IMR-90 (cell line): ENCODE results near the gene AQP12B. TPM values are rescaled to one million over a fixed set of nuclear protein-coding genes. Genes with fewer than 3 reads are reported as not detected.

Source experiments
- ATAC-seq: fragments of 200-7000 bp; cut with Tn5 transposase; 2 replicates; pipeline ENCODE4 v1.9.1; 2020; ENCODE audit warnings: low read depth, mild to moderate bottlenecking, moderate library complexity
- BruUV-seq: library from RNA; stranded (reverse); fragments of 400-500 nt; replicated peaks from 2 replicates; lab custom pipeline; 2021; lab: Mats Ljungman, UMichigan
- CTCF ChIA-PET: fragments of 300-600 bp; formaldehyde crosslinking; extraction: SDS; loops from one replicate; lab custom pipeline; 2021; ENCODE audit warnings: antibody characterized with exemption; lab: Yijun Ruan, JAX
- POLR2A ChIA-PET: fragments of 300-600 bp; sonication (Branson Sonifier 250); formaldehyde crosslinking; loops from one replicate; lab custom pipeline; 2022; ENCODE audit warnings: antibody characterized with exemption; ENCODE audit not compliant: unreplicated experiment; lab: Charles Lee
- DNase-seq: peaks from one replicate; pipeline ENCODE4 v3.0.0; 2013
- H2AFZ ChIP-seq: replicated peaks from 2 replicates; pipeline ENCODE3; 2013; ENCODE audit warnings: low read length, mild to moderate bottlenecking; ENCODE audit not compliant: poor library complexity
- H2AK5ac ChIP-seq: 2 replicates; pipeline ENCODE4 v1.6.1; 2013; ENCODE audit warnings: low read depth, low read length, inconsistent platforms
- H2AK9ac ChIP-seq: replicated peaks from 2 replicates; pipeline ENCODE3; 2013; ENCODE audit warnings: mild to moderate bottlenecking, low read depth, low read length, moderate library complexity; ENCODE audit not compliant: poor library complexity
- H2BK120ac ChIP-seq: 2 replicates; pipeline ENCODE4 v1.6.1; 2013; ENCODE audit warnings: low read depth, low read length, inconsistent platforms
- H2BK15ac ChIP-seq: 3 replicates; pipeline ENCODE4 v1.6.1; 2013; ENCODE audit warnings: low read depth, low read length, inconsistent platforms
- H2BK20ac ChIP-seq: 2 replicates; pipeline ENCODE4 v1.6.1; 2013; ENCODE audit warnings: low read depth, mild to moderate bottlenecking, inconsistent platforms, low read length, moderate library complexity
- H2BK5ac ChIP-seq: 2 replicates; pipeline ENCODE4 v1.6.1; 2013; ENCODE audit warnings: mild to moderate bottlenecking, low read depth, low read length, inconsistent platforms; ENCODE audit not compliant: poor library complexity, severe bottlenecking
- H3K14ac ChIP-seq: replicated peaks from 2 replicates; pipeline ENCODE4 v1.6.1; 2013; ENCODE audit warnings: low read depth, low read length, inconsistent platforms
- H3K18ac ChIP-seq: 2 replicates; pipeline ENCODE4 v1.6.1; 2013; ENCODE audit warnings: low read depth, low read length, control low read depth
- H3K23ac ChIP-seq: 2 replicates; pipeline ENCODE4 v1.6.1; 2013; ENCODE audit warnings: low read depth, low read length, inconsistent platforms
- H3K27ac ChIP-seq: 2 replicates; pipeline ENCODE4 v1.5.1; 2013; ENCODE audit warnings: mild to moderate bottlenecking, control low read depth, low read length; ENCODE audit not compliant: insufficient read depth
- H3K27me3 ChIP-seq: 2 replicates; pipeline ENCODE4 v1.6.1; 2013; ENCODE audit warnings: low read length; ENCODE audit not compliant: control insufficient read depth, insufficient read depth
- H3K36me3 ChIP-seq: 2 replicates; pipeline ENCODE4 v1.6.1; 2013; ENCODE audit warnings: low read length, mixed read lengths; ENCODE audit not compliant: control insufficient read depth, insufficient read depth
- H3K4ac ChIP-seq: 2 replicates; pipeline ENCODE4 v1.6.1; 2013; ENCODE audit warnings: low read depth, low read length, inconsistent platforms
- H3K4me1 ChIP-seq: 2 replicates; pipeline ENCODE4 v1.6.1; 2013; ENCODE audit warnings: low read length, mixed read lengths; ENCODE audit not compliant: control insufficient read depth, insufficient read depth
- H3K4me2 ChIP-seq: 2 replicates; pipeline ENCODE4 v1.6.1; 2013; ENCODE audit warnings: low read depth, mild to moderate bottlenecking, control low read depth, low read length, moderate library complexity
- H3K4me3 ChIP-seq: 2 replicates; pipeline ENCODE4 v1.5.1; 2013; ENCODE audit warnings: low read depth, mild to moderate bottlenecking, control low read depth, low read length, moderate library complexity; ENCODE audit not compliant: insufficient read depth
- H3K56ac ChIP-seq: 2 replicates; pipeline ENCODE4 v1.6.1; 2013; ENCODE audit warnings: low read length, inconsistent platforms; ENCODE audit not compliant: insufficient read depth; ENCODE audit errors: extremely low read depth
- H3K79me1 ChIP-seq, 2 experiments: 2 replicates each; pipeline ENCODE4 v1.6.1; 2013; ENCODE audit warnings: low read length in 2 of 2, inconsistent platforms in 1 of 2, low read depth in 1 of 2
- H3K9ac ChIP-seq: 2 replicates; pipeline ENCODE4 v1.6.1; 2013; ENCODE audit warnings: low read depth, low read length, control low read depth
- H3K9me1 ChIP-seq: 2 replicates; pipeline ENCODE4 v1.6.1; 2013; ENCODE audit warnings: low read length, inconsistent platforms; ENCODE audit not compliant: insufficient read depth
- H3K9me3 ChIP-seq: 2 replicates; pipeline ENCODE4 v1.6.1; 2013; ENCODE audit warnings: low read length; ENCODE audit not compliant: control insufficient read depth, insufficient read depth
- H4K20me1 ChIP-seq: 2 replicates; pipeline ENCODE4 v1.6.1; 2013; ENCODE audit warnings: low read length, inconsistent platforms; ENCODE audit not compliant: insufficient read depth
- H4K5ac ChIP-seq: 2 replicates; pipeline ENCODE4 v1.6.1; 2013; ENCODE audit warnings: mild to moderate bottlenecking, low read depth, low read length, control low read depth
- H4K8ac ChIP-seq, 2 experiments: 2 replicates each; pipeline ENCODE4 v1.6.1; 2013; ENCODE audit warnings: low read depth in 2 of 2, low read length in 2 of 2, control low read depth in 1 of 2, inconsistent platforms in 1 of 2
- H4K91ac ChIP-seq: 2 replicates; pipeline ENCODE4 v1.6.1; 2013; ENCODE audit warnings: low read depth, low read length, inconsistent platforms; ENCODE audit not compliant: insufficient read depth
- CEBPB ChIP-seq: IDR thresholded peaks from 2 replicates; pipeline ENCODE4 v1.6.1; 2012; ENCODE audit warnings: low read depth, low read length, improper control_type of control experiment
- CHD1 ChIP-seq: IDR thresholded peaks from 2 replicates; pipeline ENCODE4 v1.6.1; 2012; ENCODE audit warnings: low read depth, low read length, improper control_type of control experiment
- MAFK ChIP-seq: IDR thresholded peaks from 2 replicates; pipeline ENCODE4 v1.6.1; 2012; ENCODE audit warnings: low read depth, low read length, improper control_type of control experiment
- MAZ ChIP-seq: IDR thresholded peaks from 2 replicates; pipeline ENCODE4 v1.6.1; 2012; ENCODE audit warnings: low read depth, mild to moderate bottlenecking, low read length, improper control_type of control experiment, moderate library complexity, borderline replicate concordance
- MXI1 ChIP-seq: IDR thresholded peaks from 2 replicates; pipeline ENCODE4 v1.6.1; 2012; ENCODE audit warnings: low read depth, mild to moderate bottlenecking, low read length, moderate library complexity, borderline replicate concordance
- RAD21 ChIP-seq: IDR thresholded peaks from 2 replicates; pipeline ENCODE4 v1.6.1; 2012; ENCODE audit warnings: low read length, improper control_type of control experiment
- WGBS, 2 experiments: methylation state at CpG; one replicate each; pipeline versions ENCODE4 v1.1.5 to v1.1.7; 2013; ENCODE audit warnings: missing lambda C conversion rate in 2 of 2; ENCODE audit not compliant: insufficient read length in 1 of 2; ENCODE audit errors: extremely low coverage in 2 of 2; 5-methylcytosine and 5-hydroxymethylcytosine counted together
- dilution Hi-C: fragments of 300-500 bp; cut with HindIII; formaldehyde crosslinking; loops from one replicate; pipeline ENCODE4 v1.14.3; 2018; ENCODE audit warnings: low sequenced_read_pairs; ENCODE audit not compliant: unreplicated experiment
- in situ Hi-C: fragments of 300-500 bp; cut with MboI; formaldehyde crosslinking; loops from 3 replicates; pipeline ENCODE4 v1.14.3; 2019; ENCODE audit warnings: low sequenced_read_pairs, inconsistent platforms, mixed read lengths
- intact Hi-C: fragments of 100-400 bp; cut with micrococcal nuclease; formaldehyde crosslinking; loops from 2 replicates; pipeline ENCODE4 v1.10.0; 2022
- polyA plus RNA-seq, 3 experiments: library from polyadenylated mRNA; depleted of rRNA; stranded (reverse); fragments of >200 nt; gene quantifications; 2 replicates each; pipeline ENCODE4 v1.2.3, GENCODE V29; 2012; ENCODE audit warnings: low replicate concordance in 1 of 3
- total RNA-seq: library from RNA; depleted of rRNA; stranded (reverse); fragments of >200 nt; gene quantifications from 2 replicates; pipeline ENCODE4 v1.2.3, GENCODE V29; 2012
- TF ChIP-seq, protein P1 (sequence below): fragments of 150-350 bp; IDR thresholded peaks from 2 replicates; pipeline ENCODE4 v1.6.1; 2016; ENCODE audit warnings: low read depth, mild to moderate bottlenecking, low read length, moderate library complexity, borderline replicate concordance
- TF ChIP-seq, protein P2 (sequence below): fragments of 150-350 bp; IDR thresholded peaks from 2 replicates; pipeline ENCODE4 v1.6.1; 2017; ENCODE audit warnings: mild to moderate bottlenecking, antibody characterized with exemption, low read length, low read depth

Gene AQP12B
- total and polyA plus RNA-seq, 2 of the 4 experiments (the other 2 are of a cell fraction): not detected

DNA sequence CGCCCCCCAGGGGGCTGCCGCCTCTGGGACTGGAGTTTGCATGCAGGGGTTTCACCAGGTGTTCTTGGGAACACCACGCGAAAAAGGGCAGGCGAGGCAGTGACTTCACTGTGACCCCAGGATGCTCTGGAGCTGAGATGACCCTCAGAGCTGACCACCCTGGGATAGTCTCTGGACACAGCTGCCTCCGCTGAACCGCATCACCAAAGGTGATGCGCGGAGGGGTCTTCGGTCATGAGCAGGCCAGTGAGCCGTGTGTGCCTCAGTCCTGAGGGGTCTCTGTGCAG is 39.9 kb downstream of the AQP12B start:
- Histone ChIP-seq H4K20me1 (no peaks in the 10 kb centered on the region), H3K4ac (no peak overlapping the region), H2BK120ac (no peak overlapping the region), H3K4me3 (no peak overlapping the region), H3K9me1 (no peaks in the 10 kb centered on the region), H3K36me3 (no peaks in the 10 kb centered on the region), H2BK20ac (no peak overlapping the region), H3K4me1 (no peaks in the 10 kb centered on the region), H2BK5ac (no peak overlapping the region), H3K79me1 (no peaks in the 10 kb centered on the region), H3K9ac (no peak overlapping the region), H3K27ac (no peak overlapping the region), H3K23ac (no peak overlapping the region), H4K8ac (no peak overlapping the region), H3K4me2 (no peak overlapping the region), H2AK9ac (no peak overlapping the region), H3K14ac (no peak overlapping the region), H2AFZ (peak overlapping the region; percentile 11), H3K18ac (no peak overlapping the region), H4K91ac (no peak overlapping the region), H3K56ac (no peak overlapping the region), H2AK5ac (no peak overlapping the region), H3K9me3 (no peaks in the 10 kb centered on the region), H2BK15ac (no peak overlapping the region), H3K27me3 (peaks cover 51% of the 10 kb centered on the region), H4K5ac (no peak overlapping the region)
- ChIA-PET CTCF (no interaction called here), POLR2A (no interaction called here)
- dilution Hi-C loops: no loop called here
- ATAC-seq (no peak), DNase-seq (no peak)
- BruUV-seq: no TSS peak
- WGBS, 2 experiments: 85% methylated on average over 5 of the region's 11 CpGs; no CpG with 5 or more reads in 1 of the 2 experiments
- in situ Hi-C loops: no loop called here
- TF ChIP-seq RAD21 (no peak), MAZ (no peak), CHD1 (no peak), MXI1 (no peak), MAFK (no peak), CEBPB (no peak)
- TF ChIP-seq, protein P1, sequence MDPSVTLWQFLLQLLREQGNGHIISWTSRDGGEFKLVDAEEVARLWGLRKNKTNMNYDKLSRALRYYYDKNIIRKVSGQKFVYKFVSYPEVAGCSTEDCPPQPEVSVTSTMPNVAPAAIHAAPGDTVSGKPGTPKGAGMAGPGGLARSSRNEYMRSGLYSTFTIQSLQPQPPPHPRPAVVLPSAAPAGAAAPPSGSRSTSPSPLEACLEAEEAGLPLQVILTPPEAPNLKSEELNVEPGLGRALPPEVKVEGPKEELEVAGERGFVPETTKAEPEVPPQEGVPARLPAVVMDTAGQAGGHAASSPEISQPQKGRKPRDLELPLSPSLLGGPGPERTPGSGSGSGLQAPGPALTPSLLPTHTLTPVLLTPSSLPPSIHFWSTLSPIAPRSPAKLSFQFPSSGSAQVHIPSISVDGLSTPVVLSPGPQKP: no peak
- TF ChIP-seq, protein P2, sequence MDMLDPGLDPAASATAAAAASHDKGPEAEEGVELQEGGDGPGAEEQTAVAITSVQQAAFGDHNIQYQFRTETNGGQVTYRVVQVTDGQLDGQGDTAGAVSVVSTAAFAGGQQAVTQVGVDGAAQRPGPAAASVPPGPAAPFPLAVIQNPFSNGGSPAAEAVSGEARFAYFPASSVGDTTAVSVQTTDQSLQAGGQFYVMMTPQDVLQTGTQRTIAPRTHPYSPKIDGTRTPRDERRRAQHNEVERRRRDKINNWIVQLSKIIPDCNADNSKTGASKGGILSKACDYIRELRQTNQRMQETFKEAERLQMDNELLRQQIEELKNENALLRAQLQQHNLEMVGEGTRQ: no peak
- intact Hi-C loops: no loop called here
